GM19043 (cell line): ENCODE measurements around the gene PLA2G5.

Experiments used
- ATAC-seq: cut with Tn5 transposase; IDR thresholded peaks from one replicate; pipeline ENCODE4 v1.9.1; 2021; ENCODE audit warnings: low read depth; ENCODE audit not compliant: unreplicated experiment

PLA2G5 gene

GRCh38 chr1:20087668-20088067 lies 17.7 kb downstream of the PLA2G5 start:
- no peak for ATAC-seq

- no peak for ATAC-seq
Observed at GRCh38 chr1:20089328-20090077, 19.5 kb downstream of the PLA2G5 start.

GRCh38 chr1:20090119-20090518 lies 20.1 kb downstream of the PLA2G5 start:
- ATAC-seq, result no peak

DNA sequence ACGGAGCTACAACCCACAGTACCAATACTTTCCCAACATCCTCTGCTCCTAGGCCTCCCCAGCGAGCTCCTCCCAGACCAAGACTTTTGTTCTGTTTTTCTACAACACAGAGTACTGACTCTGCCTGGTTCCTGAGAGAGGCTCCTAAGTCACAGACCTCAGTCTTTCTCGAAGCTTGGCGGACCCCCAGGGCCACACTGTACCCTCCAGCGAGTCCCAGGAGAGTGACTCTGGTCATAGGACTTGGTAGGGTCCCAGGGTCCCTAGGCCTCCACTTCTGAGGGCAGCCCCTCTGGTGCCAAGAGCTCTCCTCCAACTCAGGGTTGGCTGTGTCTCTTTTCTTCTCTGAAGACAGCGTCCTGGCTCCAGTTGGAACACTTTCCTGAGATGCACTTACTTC lies 20.6 kb downstream of the PLA2G5 start:
- ATAC-seq, result no peak

- no peak for ATAC-seq
Observed at GRCh38 chr1:20093303-20093702, 23.3 kb downstream of the PLA2G5 start.

DNA sequence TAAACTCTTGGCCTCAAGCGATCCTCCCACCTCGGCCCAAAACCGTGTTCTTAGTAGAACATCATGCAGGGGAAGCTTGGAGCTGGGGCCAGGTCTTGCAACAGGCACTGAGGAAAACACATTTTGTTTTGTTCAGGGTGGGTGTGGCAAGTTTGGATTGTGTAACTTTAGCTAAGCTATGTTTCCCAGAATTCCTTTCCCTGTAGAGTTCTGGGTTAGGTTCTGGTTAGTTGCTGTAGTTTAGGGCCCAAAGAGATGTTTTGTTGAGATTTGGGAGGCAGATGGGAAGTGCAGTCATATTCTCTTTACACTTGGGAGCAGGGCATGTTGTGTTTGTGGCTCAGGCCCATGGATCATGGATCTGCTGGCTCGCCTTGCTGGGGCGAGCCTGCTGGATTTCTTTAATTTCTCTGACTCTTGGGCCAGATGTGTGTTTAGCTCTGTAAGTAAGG lies 24.0 kb downstream of the PLA2G5 start:
- ATAC-seq, result no peak

DNA sequence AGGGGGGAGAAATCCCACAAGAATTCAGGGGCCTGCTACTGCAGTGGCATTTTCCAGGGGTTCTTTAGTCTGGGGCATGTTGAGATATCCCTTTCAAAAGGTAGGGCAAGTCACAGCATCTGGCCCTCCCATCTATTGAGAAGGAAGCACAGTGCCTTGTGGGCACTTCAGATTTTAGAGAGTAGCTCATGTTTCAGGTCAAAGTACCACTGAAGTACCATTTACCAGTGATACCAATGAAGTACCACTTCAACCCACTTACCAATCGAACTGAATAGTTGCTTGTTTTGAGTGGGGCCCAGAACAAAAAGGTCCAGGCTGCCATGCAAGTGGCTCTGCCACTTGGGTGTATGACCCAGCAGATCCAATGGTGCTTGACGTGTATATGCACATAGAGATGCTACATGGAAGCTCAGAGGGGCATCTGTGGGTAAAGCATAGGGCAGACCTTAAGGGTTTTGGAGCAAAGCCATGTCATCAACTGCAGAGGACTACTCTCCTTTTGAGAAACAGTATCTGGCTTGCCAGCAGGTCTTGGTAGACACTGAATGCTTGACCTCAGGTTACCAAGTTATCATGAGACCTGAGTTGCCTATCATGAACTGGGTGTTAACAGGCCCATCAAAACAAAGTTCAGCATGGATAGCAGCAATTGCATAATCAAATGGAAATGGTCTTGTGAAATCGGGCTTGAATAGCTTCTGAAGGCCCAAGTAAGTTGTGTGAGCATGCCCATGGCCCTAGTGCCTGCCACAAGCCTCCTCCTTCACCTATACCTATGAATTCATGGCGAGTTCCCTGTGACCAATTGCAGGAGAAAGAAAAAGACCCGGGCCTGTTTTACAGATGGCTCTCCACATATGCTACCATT lies 25.8 kb downstream of the PLA2G5 start:
- ATAC-seq, result no peak

- ATAC-seq, result no peak
Observed at GRCh38 chr1:20096840-20097447, 26.9 kb downstream of the PLA2G5 start.

- ATAC-seq, result no peak
Observed at GRCh38 chr1:20099533-20099932, 29.5 kb downstream of the PLA2G5 start.

GRCh38 chr1:20100632-20101355 lies 30.8 kb downstream of the PLA2G5 start:
- no peak for ATAC-seq

GRCh38 chr1:20102875-20103274 lies 32.9 kb downstream of the PLA2G5 start:
- no peak for ATAC-seq

- ATAC-seq, result no peak
Observed at GRCh38 chr1:20105856-20106255, 35.9 kb downstream of the PLA2G5 start.

DNA sequence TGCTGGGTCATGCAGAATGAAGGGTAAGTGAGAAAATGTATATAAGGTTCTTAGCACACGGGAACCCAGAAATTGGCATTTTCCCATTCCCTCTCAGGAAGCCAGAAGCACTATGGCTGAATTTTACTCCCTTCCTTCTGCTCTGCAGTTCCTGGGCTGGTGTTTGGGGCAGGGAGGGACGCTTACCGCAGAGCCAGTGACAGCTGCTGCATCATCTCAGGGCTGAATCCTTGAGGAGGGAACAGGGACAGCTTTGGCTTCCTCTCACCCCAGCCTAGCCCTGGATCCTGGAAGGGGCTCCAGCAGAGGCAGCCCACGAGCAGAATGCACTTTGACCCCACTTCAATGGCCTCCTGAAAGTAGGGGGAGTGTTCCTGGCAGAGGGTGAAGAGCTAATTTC lies 37.4 kb downstream of the PLA2G5 start:
- no peak for ATAC-seq

DNA sequence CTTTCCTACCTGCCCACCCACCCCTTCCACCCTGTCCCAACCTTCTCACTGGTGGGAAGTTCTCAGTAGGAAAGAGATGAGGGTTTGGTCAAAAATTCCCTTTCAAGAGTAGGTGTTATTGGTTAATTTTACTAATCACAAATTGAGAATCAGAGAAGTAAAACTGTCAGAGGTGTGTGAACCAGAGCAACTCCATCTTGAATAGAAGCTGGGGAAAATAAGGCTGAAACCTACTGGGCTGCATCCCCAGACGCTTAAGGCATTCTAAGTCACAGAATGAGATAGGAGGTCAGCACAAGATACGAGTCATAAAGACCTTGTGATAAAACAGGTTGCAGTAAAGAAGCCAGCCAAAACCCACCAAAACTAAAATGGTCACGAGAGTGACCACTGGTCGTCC lies 37.8 kb downstream of the PLA2G5 start:
- no peak for ATAC-seq

DNA sequence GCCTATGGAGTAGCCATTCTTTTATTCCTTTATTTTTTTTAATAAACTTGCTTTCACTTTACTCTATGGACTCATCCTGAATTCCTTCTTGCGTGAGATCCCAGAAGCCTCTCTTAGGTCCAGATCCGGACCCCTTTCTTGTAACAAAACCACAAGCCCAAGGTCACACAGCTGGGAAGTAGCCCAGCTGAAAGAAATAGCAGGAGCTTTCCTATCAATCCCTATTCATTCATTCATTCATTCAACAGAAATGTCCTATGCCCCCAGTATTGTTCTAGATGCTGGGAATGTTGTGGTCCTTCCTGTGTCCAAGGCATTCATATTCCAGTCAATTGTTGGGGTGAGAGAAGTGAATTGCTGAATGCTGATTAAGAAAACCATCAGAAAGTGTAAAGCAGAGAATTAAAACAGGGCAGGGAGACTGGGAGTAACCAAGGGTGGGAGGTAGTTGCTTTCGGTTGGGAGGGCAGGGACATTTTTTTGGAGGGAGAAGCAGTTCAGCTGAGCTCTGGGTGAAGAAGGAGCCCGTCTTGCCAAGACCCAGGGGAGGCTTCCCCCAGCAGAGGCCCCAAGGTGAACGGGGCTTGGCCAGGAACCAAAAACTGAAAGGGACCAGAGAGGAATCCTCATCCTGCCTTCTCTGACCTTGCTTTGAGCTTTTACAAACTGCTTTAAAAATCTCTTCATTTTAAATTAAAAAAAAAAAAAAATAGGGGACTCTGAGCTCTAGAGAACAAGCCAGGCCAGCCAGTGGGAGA lies 38.6 kb downstream of the PLA2G5 start:
- ATAC-seq, result no peak

GRCh38 chr1:20109223-20109856 lies 39.3 kb downstream of the PLA2G5 start:
- ATAC-seq, result no peak

- ATAC-seq, result no peak
Observed at GRCh38 chr1:20110679-20111078, 40.7 kb downstream of the PLA2G5 start.

- ATAC-seq, result no peak
Observed at GRCh38 chr1:20111452-20111851, 41.5 kb downstream of the PLA2G5 start.

DNA sequence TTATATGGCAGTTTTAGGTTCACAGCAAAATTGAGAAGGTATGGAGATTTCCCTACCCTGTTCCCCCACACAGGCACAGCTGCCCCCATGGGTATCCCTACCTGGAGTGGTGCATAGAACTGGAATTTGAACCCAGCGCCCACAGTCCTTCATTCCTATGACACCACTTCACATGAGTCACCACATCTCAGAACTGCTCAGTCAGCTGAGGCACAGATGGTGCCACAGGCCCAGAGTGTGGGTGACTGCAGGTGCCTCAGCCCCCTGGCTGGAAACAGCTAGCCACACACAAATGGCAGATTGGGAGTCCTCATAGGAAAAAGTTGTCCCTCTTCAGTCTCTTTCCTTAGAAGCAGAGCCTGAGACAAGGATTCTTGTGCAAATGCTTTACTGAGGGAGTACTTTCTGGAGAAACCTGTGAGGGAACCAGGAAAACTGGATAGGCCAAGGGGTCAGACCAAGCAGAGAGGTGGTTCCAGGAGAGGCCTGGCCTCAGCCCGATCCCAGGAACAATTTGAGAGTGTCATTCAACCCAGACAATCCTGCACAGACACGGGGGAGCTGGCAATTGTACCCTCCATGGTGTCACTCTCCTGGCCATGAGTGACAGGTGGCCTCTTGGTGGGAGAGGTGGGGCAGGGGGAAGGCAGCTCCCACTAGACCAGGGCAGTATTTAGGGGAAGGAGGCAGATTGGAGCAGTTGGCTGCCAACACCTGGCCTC lies 42.4 kb downstream of the PLA2G5 start:
- no peak for ATAC-seq
